CD8-positive, alpha-beta memory T cell (primary cell): ENCODE data around the gene PCMT1. TPM values are rescaled to one million over a fixed set of nuclear protein-coding genes. Genes with fewer than 3 reads are reported as not detected.
A peak's percentile ranks its signal among the peaks of the same experiment; 100 is the strongest.
"Not testable (repeated sequence)": the region's sequence is repeated elsewhere in the genome, so short reads cannot be mapped to it uniquely, and the experiment has no call there.

ENCODE experiments used
- CTCF ChIA-PET: fragments of 350-600 bp; sonication (Branson Sonifier 250); formaldehyde crosslinking; loops from one replicate; lab custom pipeline; 2021; ENCODE audit warnings: antibody characterized with exemption; lab: Charles Lee
- POLR2A ChIA-PET: fragments of 350-600 bp; sonication (Branson Sonifier 250); formaldehyde crosslinking; loops from one replicate; lab custom pipeline; 2021; ENCODE audit warnings: antibody characterized with exemption; lab: Charles Lee
- DNase-seq, 5 donors: peaks; one replicate each; pipeline versions ENCODE4 v3.0.0 to v3.0.0-alpha.2; 2020 to 2022; ENCODE audit warnings: mixed read lengths in 1 of 5
- H3K27ac ChIP-seq: one replicate; pipeline ENCODE4 v1.7.0; 2013; ENCODE audit warnings: low read depth, mild to moderate bottlenecking, low read length, moderate library complexity
- H3K27me3 ChIP-seq: 2 replicates; pipeline ENCODE4 v1.7.0; 2013; ENCODE audit warnings: low read length, mild to moderate bottlenecking; ENCODE audit not compliant: insufficient read depth, poor library complexity, severe bottlenecking
- H3K36me3 ChIP-seq: 2 replicates; pipeline ENCODE4 v1.7.0; 2013; ENCODE audit warnings: mild to moderate bottlenecking, low read length, moderate library complexity; ENCODE audit not compliant: insufficient read depth
- H3K4me1 ChIP-seq: 2 replicates; pipeline ENCODE4 v1.7.0; 2013; ENCODE audit warnings: mild to moderate bottlenecking, low read length, moderate library complexity; ENCODE audit not compliant: insufficient read depth
- H3K4me3 ChIP-seq: 2 replicates; pipeline ENCODE4 v1.7.0; 2013; ENCODE audit warnings: mild to moderate bottlenecking, low read length
- H3K9me3 ChIP-seq: 2 replicates; pipeline ENCODE4 v1.7.0; 2013; ENCODE audit warnings: mild to moderate bottlenecking, low read length
- H3K27ac Mint-ChIP-seq, 8 donors: one replicate each; pipeline ENCODE4 v1.8.0; 2020 to 2021; ENCODE audit warnings: mixed read lengths in 8 of 8, mild to moderate bottlenecking in 6 of 8, inconsistent platforms in 3 of 8, moderate library complexity in 3 of 8
- H3K27me3 Mint-ChIP-seq, 2 donors: one replicate each; pipeline ENCODE4 v1.8.0; 2020 to 2021; ENCODE audit warnings: mixed read lengths in 2 of 2, mild to moderate bottlenecking in 1 of 2, moderate library complexity in 1 of 2
- H3K36me3 Mint-ChIP-seq, 3 donors: one replicate each; pipeline ENCODE4 v1.8.0; 2020 to 2021; ENCODE audit warnings: mixed read lengths in 3 of 3, inconsistent platforms in 1 of 3, mild to moderate bottlenecking in 1 of 3
- H3K4me1 Mint-ChIP-seq, 3 donors: one replicate each; pipeline ENCODE4 v1.8.0; 2020 to 2021; ENCODE audit warnings: mixed read lengths in 3 of 3, inconsistent platforms in 1 of 3, mild to moderate bottlenecking in 1 of 3
- H3K4me3 Mint-ChIP-seq, 7 donors: one replicate each; pipeline ENCODE4 v1.8.0; 2020 to 2021; ENCODE audit warnings: mixed read lengths in 7 of 7, mild to moderate bottlenecking in 6 of 7, moderate library complexity in 4 of 7, inconsistent platforms in 2 of 7
- H3K9me3 Mint-ChIP-seq, 5 donors: one replicate each; pipeline ENCODE4 v1.8.0; 2020 to 2022; ENCODE audit warnings: mixed read lengths in 5 of 5, mild to moderate bottlenecking in 3 of 5, moderate library complexity in 2 of 5, inconsistent platforms in 1 of 5
- polyA plus RNA-seq: library from polyadenylated mRNA; unstranded; fragments of 300-500 nt; fragmentation: Illumina TruSeq; gene quantifications from one replicate; pipeline ENCODE4 v1.2.3, GENCODE V29; 2021
- total RNA-seq, 2 experiments: library from RNA; stranded (reverse); gene quantifications; one replicate each; pipeline ENCODE4 v1.2.3, GENCODE V29; 2021

Gene PCMT1
- total and polyA plus RNA-seq, 3 experiments from 2014 or later, result 107 to 148 (median 108) TPM

- CTCF ChIA-PET, H3K27me3 Mint-ChIP-seq: not testable (repeated sequence)
- peaks cover 34 to 60% (median 53%) of the 10 kb centered on the region in 3 donors for H3K4me1 Mint-ChIP-seq
Observed at GRCh38 chr6:149751920-149752319, 2.4 kb downstream of the PCMT1 start.

DNA sequence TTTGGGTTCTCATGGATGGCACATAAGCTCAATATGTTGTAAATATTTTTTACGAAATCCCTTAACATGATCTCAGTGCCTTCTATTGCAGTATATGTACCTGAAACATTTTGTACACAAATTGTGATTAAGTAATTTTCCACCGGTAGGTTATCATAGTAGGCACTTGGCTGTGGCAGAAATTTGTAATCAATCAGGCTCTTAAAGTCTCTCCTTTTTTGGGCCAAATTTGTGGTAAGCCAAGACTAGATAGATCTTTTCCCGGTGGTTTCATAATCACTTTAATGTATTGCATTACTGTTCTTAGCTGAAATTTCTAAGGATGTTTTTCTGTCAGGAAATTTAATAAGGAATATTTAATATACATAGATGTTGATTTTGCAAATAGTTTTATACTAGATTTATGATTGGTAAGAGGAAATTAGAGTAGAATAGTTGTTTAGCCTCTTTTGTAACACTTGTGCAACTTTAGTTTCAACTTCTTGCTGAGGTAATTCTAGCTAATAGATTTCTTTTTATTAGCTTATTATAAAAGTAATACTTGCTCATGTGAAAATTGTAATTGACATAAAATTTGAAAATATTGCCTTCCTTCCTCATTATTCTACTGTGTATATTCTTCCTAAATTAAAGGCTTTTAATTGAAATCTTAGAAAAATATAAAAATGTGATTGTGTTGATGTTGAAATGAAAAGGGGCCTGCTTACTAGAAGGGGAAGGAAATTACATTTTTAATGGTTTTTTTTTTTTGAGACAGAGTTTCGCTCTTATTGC lies 3.2 kb downstream of the PCMT1 start:
- Mint-ChIP-seq H3K9me3 (no peaks in the 10 kb centered on the region), H3K4me1 (peaks cover 31 to 60% (median 51%) of the 10 kb centered on the region in 3 donors), H3K27ac (peak overlapping the region in 1 of 8 donors; percentile 7), H3K36me3 (peaks cover 0 to 13% (median 4%) of the 10 kb centered on the region in 3 donors), H3K27me3 (no peaks in the 10 kb centered on the region), H3K4me3 (peak overlapping the region in 2 of 7 donors; percentile 31 to 70)
- Histone ChIP-seq H3K36me3 (no peaks in the 10 kb centered on the region), H3K27me3 (no peaks in the 10 kb centered on the region), H3K27ac (no peak overlapping the region), H3K9me3 (no peaks in the 10 kb centered on the region), H3K4me3 (no peak overlapping the region), H3K4me1 (peaks cover 18% of the 10 kb centered on the region)
- no peak for DNase-seq
- ChIA-PET POLR2A (no interaction called here), CTCF (no interaction called here)

More at GRCh38 chr6:149751920-149752319, 2.4 kb downstream of the PCMT1 start:
- H3K27ac Mint-ChIP-seq, result peak overlapping the region in 3 of 8 donors; percentile 7 to 86 (median 57)
- POLR2A ChIA-PET, result interaction anchor here (0.6 kb wide), 1 partner anchor 244 kb away, joined by 3 read pairs; no protein-coding TSS in a partner anchor
- peak overlapping the region in 5 of 7 donors; percentile 15 to 70 (median 31) for H3K4me3 Mint-ChIP-seq
- not testable (repeated sequence) for H3K36me3 ChIP-seq, H3K27ac ChIP-seq, H3K4me3 ChIP-seq, H3K9me3 Mint-ChIP-seq, H3K9me3 ChIP-seq, DNase-seq, H3K27me3 ChIP-seq
- peaks cover 0 to 11% (median 4%) of the 10 kb centered on the region in 3 donors for H3K36me3 Mint-ChIP-seq
- H3K4me1 ChIP-seq, result peaks cover 20% of the 10 kb centered on the region

- Mint-ChIP-seq H3K36me3 (peaks cover 0 to 13% (median 4%) of the 10 kb centered on the region in 3 donors), H3K4me1 (peaks cover 31 to 59% (median 51%) of the 10 kb centered on the region in 3 donors)
- H3K9me3 ChIP-seq, H3K4me3 Mint-ChIP-seq, H3K4me3 ChIP-seq, H3K27ac ChIP-seq, DNase-seq, CTCF ChIA-PET, H3K27me3 Mint-ChIP-seq, H3K36me3 ChIP-seq, H3K27me3 ChIP-seq, H3K9me3 Mint-ChIP-seq, H3K27ac Mint-ChIP-seq, POLR2A ChIA-PET: not testable (repeated sequence)
- peaks cover 18% of the 10 kb centered on the region for H3K4me1 ChIP-seq
Observed at GRCh38 chr6:149753374-149753637, 3.8 kb downstream of the PCMT1 start.

GRCh38 chr6:149754548-149754947 lies 5.0 kb downstream of the PCMT1 start:
- H3K27me3 ChIP-seq, result no peaks in the 10 kb centered on the region
- peaks cover 0 to 15% (median 4%) of the 10 kb centered on the region in 3 donors for H3K36me3 Mint-ChIP-seq
- no peaks in the 10 kb centered on the region for H3K9me3 Mint-ChIP-seq
- H3K4me1 Mint-ChIP-seq, result peaks cover 31 to 61% (median 51%) of the 10 kb centered on the region in 3 donors
- no peak overlapping the region for H3K4me3 Mint-ChIP-seq
- H3K36me3 ChIP-seq, result no peaks in the 10 kb centered on the region
- peaks cover 18% of the 10 kb centered on the region for H3K4me1 ChIP-seq
- no peaks in the 10 kb centered on the region for H3K9me3 ChIP-seq
- H3K27me3 Mint-ChIP-seq, result no peaks in the 10 kb centered on the region
- POLR2A ChIA-PET, result no interaction called here
- no peak overlapping the region for H3K4me3 ChIP-seq
- H3K27ac Mint-ChIP-seq, result peak overlapping the region in 1 of 8 donors; percentile 7
- DNase-seq, result no peak
- CTCF ChIA-PET, result no interaction called here
- H3K27ac ChIP-seq, result no peak overlapping the region

- no peaks in the 10 kb centered on the region for H3K27me3 Mint-ChIP-seq
- H3K36me3 Mint-ChIP-seq, result peaks cover 0 to 20% (median 10%) of the 10 kb centered on the region in 3 donors
- no peaks in the 10 kb centered on the region for H3K27me3 ChIP-seq
- peaks cover 14% of the 10 kb centered on the region for H3K4me1 ChIP-seq
- CTCF ChIA-PET, result interaction anchor here (1.6 kb wide), 1 partner anchor 261 kb away, joined by 3 read pairs; no protein-coding TSS in a partner anchor
- H3K27ac ChIP-seq, result no peak overlapping the region
- H3K4me3 Mint-ChIP-seq, result no peak overlapping the region
- H3K9me3 ChIP-seq, result no peaks in the 10 kb centered on the region
- DNase-seq, result no peak
- POLR2A ChIA-PET, result no interaction called here
- H3K9me3 Mint-ChIP-seq, result no peaks in the 10 kb centered on the region
- H3K4me1 Mint-ChIP-seq, result peaks cover 32 to 64% (median 55%) of the 10 kb centered on the region in 3 donors
- no peak overlapping the region for H3K4me3 ChIP-seq
- H3K36me3 ChIP-seq, result no peaks in the 10 kb centered on the region
- H3K27ac Mint-ChIP-seq, result peak overlapping the region in 6 of 8 donors; percentile 0 to 66 (median 52)
Observed at GRCh38 chr6:149755300-149756260, 6.0 kb downstream of the PCMT1 start.

- no peak for DNase-seq
- ChIA-PET POLR2A (no interaction called here), CTCF (interaction anchor here (1.6 kb wide), 1 partner anchor 261 kb away, joined by 3 read pairs; no protein-coding TSS in a partner anchor)
- Mint-ChIP-seq H3K4me3 (no peak overlapping the region), H3K27ac (peak overlapping the region in 2 of 8 donors; percentile 21 to 57), H3K36me3 (peaks cover 0 to 24% (median 12%) of the 10 kb centered on the region in 3 donors), H3K9me3 (no peaks in the 10 kb centered on the region), H3K27me3 (no peaks in the 10 kb centered on the region), H3K4me1 (peaks cover 31 to 66% (median 51%) of the 10 kb centered on the region in 3 donors)
- Histone ChIP-seq H3K9me3 (no peaks in the 10 kb centered on the region), H3K4me3 (no peak overlapping the region), H3K27ac (no peak overlapping the region), H3K36me3 (no peaks in the 10 kb centered on the region), H3K4me1 (peaks cover 7% of the 10 kb centered on the region), H3K27me3 (no peaks in the 10 kb centered on the region)
Observed at GRCh38 chr6:149756261-149756636, 6.7 kb downstream of the PCMT1 start.

GRCh38 chr6:149761438-149761837 lies 11.9 kb downstream of the PCMT1 start:
- H3K4me3 Mint-ChIP-seq, result no peak overlapping the region
- peaks cover 5 to 27% (median 12%) of the 10 kb centered on the region in 3 donors for H3K36me3 Mint-ChIP-seq
- Histone ChIP-seq H3K36me3 (peaks cover 5% of the 10 kb centered on the region), H3K27ac (no peak overlapping the region), H3K27me3 (no peaks in the 10 kb centered on the region), H3K9me3 (no peaks in the 10 kb centered on the region), H3K4me1 (no peaks in the 10 kb centered on the region), H3K4me3 (no peak overlapping the region)
- no peaks in the 10 kb centered on the region for H3K9me3 Mint-ChIP-seq
- H3K4me1 Mint-ChIP-seq, result peaks cover 24 to 43% (median 30%) of the 10 kb centered on the region in 3 donors
- no peak for DNase-seq
- POLR2A ChIA-PET, result no interaction called here
- no peak overlapping the region for H3K27ac Mint-ChIP-seq
- H3K27me3 Mint-ChIP-seq, result no peaks in the 10 kb centered on the region
- CTCF ChIA-PET, result no interaction called here
